Panc1 (cell line): ENCODE data around the gene EVL. TPM values are rescaled to one million over a fixed set of nuclear protein-coding genes. Genes with fewer than 3 reads are reported as not detected.

ENCODE experiments used
- ATAC-seq: fragments of 200-7000 bp; cut with Tn5 transposase; 2 replicates; pipeline ENCODE4 v1.9.1; 2020; ENCODE audit warnings: mild to moderate bottlenecking, moderate library complexity
- BruUV-seq: library from RNA; stranded (reverse); fragments of 400-500 nt; replicated peaks from 2 replicates; lab custom pipeline; 2021; lab: Mats Ljungman, UMichigan
- CTCF ChIA-PET: fragments of 300-600 bp; sonication (Branson Sonifier 250); formaldehyde crosslinking; loops from one replicate; lab custom pipeline; 2022; ENCODE audit warnings: antibody characterized with exemption; lab: Charles Lee
- POLR2A ChIA-PET: fragments of 300-600 bp; sonication (Branson Sonifier 250); formaldehyde crosslinking; loops from one replicate; lab custom pipeline; 2022; ENCODE audit warnings: antibody characterized with exemption; lab: Charles Lee
- DNase-seq: peaks from one replicate; pipeline ENCODE4 v3.0.0-alpha.2; 2010; ENCODE audit warnings: low read depth, low spot score
- H3K27ac ChIP-seq: 2 replicates; pipeline ENCODE4 v1.5.1; 2011; ENCODE audit warnings: mild to moderate bottlenecking, low read length, inconsistent platforms
- H3K27me3 ChIP-seq: fragments of 200-500 bp; sonication (Bioruptor generic); 2 replicates; pipeline ENCODE4 v1.6.0; 2014; ENCODE audit warnings: low read length, inconsistent platforms; ENCODE audit not compliant: control insufficient read depth, insufficient read depth
- H3K36me3 ChIP-seq: fragments of 200-500 bp; sonication (Bioruptor generic); 2 replicates; pipeline ENCODE4 v1.5.1; 2014; ENCODE audit warnings: inconsistent platforms, mild to moderate bottlenecking, low read length, moderate library complexity; ENCODE audit not compliant: control insufficient read depth, insufficient read depth
- H3K4me1 ChIP-seq: 2 replicates; pipeline ENCODE4 v1.5.1; 2011; ENCODE audit warnings: inconsistent platforms, mild to moderate bottlenecking, low read length, moderate library complexity; ENCODE audit not compliant: control insufficient read depth, insufficient read depth
- H3K4me3 ChIP-seq, 2 experiments: 2 replicates each; pipeline ENCODE4 v1.5.1; 2011 to 2012; ENCODE audit warnings: low read depth in 2 of 2, low read length in 2 of 2, mild to moderate bottlenecking in 2 of 2, inconsistent platforms in 1 of 2, moderate library complexity in 1 of 2
- H3K9me3 ChIP-seq: fragments of 200-500 bp; sonication (Bioruptor generic); 2 replicates; pipeline ENCODE4 v1.5.1; 2014; ENCODE audit warnings: low read depth, mild to moderate bottlenecking, inconsistent platforms, low read length, moderate library complexity; ENCODE audit not compliant: control insufficient read depth, insufficient read depth
- POLR2AphosphoS5 ChIP-seq: IDR thresholded peaks from 2 replicates; pipeline ENCODE4 v1.6.1; 2012; ENCODE audit warnings: mild to moderate bottlenecking, low read depth, low read length, moderate library complexity
- SIN3A ChIP-seq: IDR thresholded peaks from 2 replicates; pipeline ENCODE4 v1.6.1; 2012; ENCODE audit warnings: low read depth, mild to moderate bottlenecking, low read length, moderate library complexity, borderline replicate concordance; ENCODE audit not compliant: insufficient read depth
- TCF7L2 ChIP-seq: IDR thresholded peaks from 2 replicates; pipeline ENCODE4 v1.6.1; 2011; ENCODE audit warnings: mild to moderate bottlenecking, low read depth, low read length, inconsistent platforms
- in situ Hi-C: cut with HindIII; loops from 2 replicates; pipeline ENCODE4 v1.10.0; 2016; ENCODE audit warnings: low sequenced_read_pairs, low pct_unique_long_range_greater_than_20kb
- intact Hi-C: fragments of 100-400 bp; cut with micrococcal nuclease; formaldehyde crosslinking; loops from one replicate; pipeline ENCODE4 v1.10.0; 2022; ENCODE audit not compliant: unreplicated experiment
- total RNA-seq: library from RNA; stranded (reverse); gene quantifications from one replicate; pipeline ENCODE4 v1.2.1, GENCODE V29; 2021; ENCODE audit not compliant: unreplicated experiment
- TF ChIP-seq, protein P1 (sequence below), 2 experiments: IDR thresholded peaks; 2 replicates each; pipeline ENCODE4 v1.6.1; 2011 to 2012; ENCODE audit warnings: low read depth in 2 of 2, control low read depth in 1 of 2, low read length in 1 of 2, mild to moderate bottlenecking in 1 of 2, moderate library complexity in 1 of 2; ENCODE audit not compliant: insufficient read depth in 1 of 2
- TF ChIP-seq, protein P2 (sequence below): fragments of 450-650 bp; IDR thresholded peaks from 2 replicates; pipeline ENCODE4 v1.5.1; 2017; ENCODE audit warnings: mild to moderate bottlenecking

EVL gene
- total RNA-seq, 1 experiment from 2014 or later, result 38.3 TPM

DNA sequence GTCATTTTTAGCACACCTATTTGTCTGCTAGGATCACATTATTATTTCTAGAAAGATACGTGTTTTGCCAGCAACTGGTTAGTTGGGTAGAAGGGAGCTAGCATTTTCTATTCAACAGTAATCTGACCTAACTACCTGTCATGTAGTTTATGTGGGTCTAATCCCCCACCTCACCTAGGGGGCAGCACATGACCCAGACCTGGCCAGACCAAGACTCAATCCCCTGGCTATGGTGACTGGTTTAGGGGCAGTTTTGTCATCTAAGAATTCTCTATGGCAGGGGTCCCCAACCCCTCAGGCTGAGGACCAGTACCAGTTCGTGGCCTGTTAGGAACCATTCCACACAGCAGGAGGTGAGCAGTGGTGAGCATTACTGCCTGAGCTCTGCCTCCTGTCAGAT, 29.5 kb upstream of the EVL start:
- intact Hi-C loops (no loop called here), in situ Hi-C loops (no loop called here)
- TF ChIP-seq, protein P1, sequence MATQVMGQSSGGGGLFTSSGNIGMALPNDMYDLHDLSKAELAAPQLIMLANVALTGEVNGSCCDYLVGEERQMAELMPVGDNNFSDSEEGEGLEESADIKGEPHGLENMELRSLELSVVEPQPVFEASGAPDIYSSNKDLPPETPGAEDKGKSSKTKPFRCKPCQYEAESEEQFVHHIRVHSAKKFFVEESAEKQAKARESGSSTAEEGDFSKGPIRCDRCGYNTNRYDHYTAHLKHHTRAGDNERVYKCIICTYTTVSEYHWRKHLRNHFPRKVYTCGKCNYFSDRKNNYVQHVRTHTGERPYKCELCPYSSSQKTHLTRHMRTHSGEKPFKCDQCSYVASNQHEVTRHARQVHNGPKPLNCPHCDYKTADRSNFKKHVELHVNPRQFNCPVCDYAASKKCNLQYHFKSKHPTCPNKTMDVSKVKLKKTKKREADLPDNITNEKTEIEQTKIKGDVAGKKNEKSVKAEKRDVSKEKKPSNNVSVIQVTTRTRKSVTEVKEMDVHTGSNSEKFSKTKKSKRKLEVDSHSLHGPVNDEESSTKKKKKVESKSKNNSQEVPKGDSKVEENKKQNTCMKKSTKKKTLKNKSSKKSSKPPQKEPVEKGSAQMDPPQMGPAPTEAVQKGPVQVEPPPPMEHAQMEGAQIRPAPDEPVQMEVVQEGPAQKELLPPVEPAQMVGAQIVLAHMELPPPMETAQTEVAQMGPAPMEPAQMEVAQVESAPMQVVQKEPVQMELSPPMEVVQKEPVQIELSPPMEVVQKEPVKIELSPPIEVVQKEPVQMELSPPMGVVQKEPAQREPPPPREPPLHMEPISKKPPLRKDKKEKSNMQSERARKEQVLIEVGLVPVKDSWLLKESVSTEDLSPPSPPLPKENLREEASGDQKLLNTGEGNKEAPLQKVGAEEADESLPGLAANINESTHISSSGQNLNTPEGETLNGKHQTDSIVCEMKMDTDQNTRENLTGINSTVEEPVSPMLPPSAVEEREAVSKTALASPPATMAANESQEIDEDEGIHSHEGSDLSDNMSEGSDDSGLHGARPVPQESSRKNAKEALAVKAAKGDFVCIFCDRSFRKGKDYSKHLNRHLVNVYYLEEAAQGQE (IDR thresholded peaks at IDR 0.05; ENCODE audit: insufficient read depth in 1 of 2, low read depth in 2 of 2, low read length in 1 of 2), result no peak
- TF ChIP-seq, protein P2, sequence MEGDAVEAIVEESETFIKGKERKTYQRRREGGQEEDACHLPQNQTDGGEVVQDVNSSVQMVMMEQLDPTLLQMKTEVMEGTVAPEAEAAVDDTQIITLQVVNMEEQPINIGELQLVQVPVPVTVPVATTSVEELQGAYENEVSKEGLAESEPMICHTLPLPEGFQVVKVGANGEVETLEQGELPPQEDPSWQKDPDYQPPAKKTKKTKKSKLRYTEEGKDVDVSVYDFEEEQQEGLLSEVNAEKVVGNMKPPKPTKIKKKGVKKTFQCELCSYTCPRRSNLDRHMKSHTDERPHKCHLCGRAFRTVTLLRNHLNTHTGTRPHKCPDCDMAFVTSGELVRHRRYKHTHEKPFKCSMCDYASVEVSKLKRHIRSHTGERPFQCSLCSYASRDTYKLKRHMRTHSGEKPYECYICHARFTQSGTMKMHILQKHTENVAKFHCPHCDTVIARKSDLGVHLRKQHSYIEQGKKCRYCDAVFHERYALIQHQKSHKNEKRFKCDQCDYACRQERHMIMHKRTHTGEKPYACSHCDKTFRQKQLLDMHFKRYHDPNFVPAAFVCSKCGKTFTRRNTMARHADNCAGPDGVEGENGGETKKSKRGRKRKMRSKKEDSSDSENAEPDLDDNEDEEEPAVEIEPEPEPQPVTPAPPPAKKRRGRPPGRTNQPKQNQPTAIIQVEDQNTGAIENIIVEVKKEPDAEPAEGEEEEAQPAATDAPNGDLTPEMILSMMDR, result no peak
- no peak for TF ChIP-seq POLR2AphosphoS5
- TF ChIP-seq TCF7L2, result no peak
- no peak for TF ChIP-seq SIN3A
- no peak for ATAC-seq
- ChIA-PET CTCF (interaction anchor here (0.9 kb wide), 1 partner anchor 25 kb away, joined by 5 read pairs; no protein-coding TSS in a partner anchor), POLR2A (no interaction called here)
- no TSS peak for BruUV-seq
- DNase-seq, result no peak
- Histone ChIP-seq H3K27ac (no peak overlapping the region), H3K9me3 (no peaks in the 10 kb centered on the region), H3K4me3 (no peak overlapping the region), H3K36me3 (no peaks in the 10 kb centered on the region), H3K27me3 (no peaks in the 10 kb centered on the region), H3K4me1 (peaks cover 22% of the 10 kb centered on the region)

DNA sequence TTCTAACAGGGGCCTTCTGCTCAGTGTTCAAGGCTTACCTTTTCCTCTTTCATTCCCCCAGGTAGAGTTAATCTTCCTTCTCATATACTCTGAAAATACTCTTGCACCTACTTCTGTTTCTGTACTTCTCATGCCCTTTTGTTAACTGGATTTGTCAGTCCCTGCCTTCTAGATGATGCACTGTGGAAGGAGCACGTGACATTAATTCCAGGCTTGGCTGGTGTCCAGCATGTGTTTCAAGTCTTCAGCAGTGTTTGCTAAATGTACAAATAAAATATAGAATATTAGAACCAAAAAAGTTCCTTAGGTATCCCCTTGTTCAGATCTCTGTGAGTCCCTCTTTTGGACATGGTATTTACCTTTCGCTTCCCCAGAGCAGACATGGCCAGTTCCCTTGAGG, 27.9 kb upstream of the EVL start:
- in situ Hi-C loops (no loop called here), intact Hi-C loops (no loop called here)
- ATAC-seq (no peak), DNase-seq (no peak)
- Histone ChIP-seq H3K36me3 (no peaks in the 10 kb centered on the region), H3K4me1 (peaks cover 9% of the 10 kb centered on the region; the same call in 1 of the 2 replicates), H3K27ac (no peak overlapping the region), H3K4me3 (no peak overlapping the region), H3K27me3 (no peaks in the 10 kb centered on the region), H3K9me3 (no peaks in the 10 kb centered on the region)
- BruUV-seq, result no TSS peak
- TF ChIP-seq TCF7L2, result no peak
- no peak for TF ChIP-seq SIN3A
- ChIA-PET CTCF (no interaction called here), POLR2A (no interaction called here)

DNA sequence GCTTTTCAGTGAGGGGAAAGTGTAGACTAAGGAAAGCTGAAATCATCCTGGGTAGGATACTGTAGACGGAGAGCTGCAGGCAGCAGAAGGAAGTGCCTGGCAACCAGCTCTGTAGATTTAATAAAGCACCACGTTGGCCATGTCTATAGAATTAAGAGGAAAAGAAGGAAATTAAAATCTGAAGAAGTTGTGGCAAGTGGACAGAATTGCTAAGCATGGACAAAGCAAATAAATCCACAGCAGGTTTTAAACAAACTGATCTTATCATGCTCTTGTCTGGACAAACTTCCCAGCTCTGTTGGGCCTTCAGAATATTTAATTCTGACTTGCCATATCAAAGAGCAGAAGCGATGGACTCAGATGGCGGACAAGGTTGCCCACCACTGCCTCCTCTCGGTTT, 27.2 kb upstream of the EVL start:
- Histone ChIP-seq H3K9me3 (no peaks in the 10 kb centered on the region), H3K27ac (no peak overlapping the region), H3K36me3 (no peaks in the 10 kb centered on the region), H3K27me3 (no peaks in the 10 kb centered on the region), H3K4me3 (no peak overlapping the region), H3K4me1 (peaks cover 3% of the 10 kb centered on the region; the same call in 1 of the 2 replicates)
- TF ChIP-seq TCF7L2 (no peak), POLR2AphosphoS5 (no peak), SIN3A (no peak)
- TF ChIP-seq, protein P2, result no peak
- TF ChIP-seq, protein P1 (IDR thresholded peaks at IDR 0.05; ENCODE audit: insufficient read depth in 1 of 2, low read depth in 2 of 2, low read length in 1 of 2), result no peak
- intact Hi-C loops (no loop called here), in situ Hi-C loops (no loop called here)
- CTCF ChIA-PET, result no interaction called here
- POLR2A ChIA-PET, result no interaction called here
- DNase-seq, result no peak
- no peak for ATAC-seq
- BruUV-seq, result no TSS peak
